Glomerular visceral epithelial cell (primary cell): ENCODE measurements around the gene SUPT7L.
"Not testable (repeated sequence)": the region's sequence is repeated elsewhere in the genome, so short reads cannot be mapped to it uniquely, and the experiment has no call there.

Experiments
- DNase-seq: peaks from one replicate; pipeline ENCODE4 v3.0.0-alpha.2; 2016; ENCODE audit errors: extremely low spot score

The SUPT7L gene

DNA sequence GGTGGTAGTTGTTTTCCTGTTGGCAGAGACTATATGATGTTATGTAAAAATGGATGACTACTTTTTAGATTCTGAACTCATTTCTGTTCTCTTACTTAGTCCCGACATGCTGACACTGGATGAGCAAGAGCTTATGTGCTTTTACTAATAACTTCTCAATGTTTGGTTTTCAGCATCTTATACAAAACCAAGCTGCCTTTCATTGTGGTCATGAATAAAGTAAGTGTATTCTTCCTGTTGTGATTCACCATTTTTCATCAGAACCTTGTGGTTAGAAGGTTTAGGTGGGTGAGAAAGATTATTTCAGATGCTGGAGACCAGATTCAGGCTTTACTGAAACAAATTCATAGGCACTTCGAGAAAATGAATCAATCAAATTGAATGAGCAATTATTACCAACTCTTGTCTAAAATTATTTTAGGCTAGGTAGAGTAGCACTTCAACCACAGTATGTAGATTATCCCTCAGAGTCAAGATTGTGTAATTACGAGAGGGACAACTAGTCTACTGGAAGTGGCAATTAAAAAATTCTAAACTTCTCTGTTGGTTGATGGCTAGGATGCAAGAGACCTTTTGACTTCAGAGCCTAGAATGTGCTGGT lies 25.3 kb downstream of the SUPT7L start:
- DNase-seq: peak; percentile 55

GRCh38 chr2:27636766-27637165 lies 26.6 kb downstream of the SUPT7L start:
- no peak for DNase-seq

DNA sequence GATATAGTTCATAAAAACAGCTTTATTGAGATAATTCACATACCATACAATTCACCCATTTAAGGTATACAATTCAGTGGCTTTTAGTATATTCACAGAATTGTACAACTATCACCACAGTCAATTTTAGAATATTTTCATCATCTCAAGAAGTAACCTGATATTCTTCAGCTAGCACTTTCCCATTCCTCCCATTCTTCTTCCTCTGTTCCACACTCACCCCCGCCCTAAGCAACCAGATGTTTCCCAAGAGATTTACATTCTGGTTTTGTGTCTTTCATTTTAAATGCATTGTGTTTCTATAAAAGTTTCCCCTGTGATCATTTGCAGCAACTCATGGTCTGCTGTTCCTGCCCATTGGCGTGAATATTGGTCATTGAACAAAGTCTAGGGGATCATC lies 29.1 kb downstream of the SUPT7L start:
- no peak for DNase-seq

DNA sequence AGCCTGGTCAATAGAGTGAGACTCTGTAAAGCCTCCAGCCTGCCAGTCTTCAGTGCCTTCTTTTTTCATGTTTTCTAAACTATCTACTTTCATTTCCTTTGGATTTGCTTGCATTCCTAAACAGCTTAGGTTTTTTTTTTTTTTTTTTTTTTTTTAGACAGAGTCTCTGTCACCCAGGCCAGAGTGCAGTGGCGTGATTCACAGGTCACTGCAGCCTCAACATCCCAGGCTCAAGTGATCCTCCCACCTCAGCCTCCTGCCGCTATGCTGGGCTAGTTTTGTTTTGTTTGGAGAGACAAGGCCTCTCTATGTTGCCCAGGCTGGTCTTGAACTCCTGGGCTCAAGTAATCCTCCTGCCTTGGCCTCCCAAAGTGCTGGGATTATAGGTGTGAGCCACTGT lies 33.2 kb downstream of the SUPT7L start:
- DNase-seq: not testable (repeated sequence)

GRCh38 chr2:27628767-27629709 lies 34.4 kb downstream of the SUPT7L start, which contains the start of the genes CCDC121 and GPN1:
Gene CCDC121, minus strand, starts transcription at chr2:27629012. Its CDS starts 1,213 bp downstream, at chr2:27627799.
Gene GPN1, plus strand, starts transcription at chr2:27629050. Its CDS starts 9 bp downstream, at chr2:27629059.
- DNase-seq: peak; percentile 94

- peak; percentile 93 for DNase-seq
Observed at GRCh38 chr2:27627963-27628766, 35.2 kb downstream of the SUPT7L start.

DNA sequence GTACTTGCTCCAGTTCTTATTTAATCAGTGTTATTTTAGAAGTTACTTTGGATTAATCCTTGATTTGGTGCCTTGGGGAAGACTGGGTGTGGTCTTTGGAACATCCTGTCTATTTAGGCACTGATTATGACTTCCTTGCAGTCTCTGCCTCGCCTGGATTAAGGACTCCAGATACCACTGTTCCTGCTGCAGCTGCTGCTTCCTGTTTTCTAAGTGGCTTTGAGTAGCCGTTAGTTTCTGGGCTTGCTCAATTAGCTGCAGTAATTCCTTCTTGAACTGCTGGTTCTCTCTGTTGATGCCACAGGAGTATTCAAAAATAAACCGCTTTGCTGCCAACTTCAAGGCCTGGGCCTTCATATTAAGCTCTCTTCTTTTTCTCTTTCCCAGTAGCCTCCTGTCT lies 36.5 kb downstream of the SUPT7L start:
- peak; percentile 16 for DNase-seq

DNA sequence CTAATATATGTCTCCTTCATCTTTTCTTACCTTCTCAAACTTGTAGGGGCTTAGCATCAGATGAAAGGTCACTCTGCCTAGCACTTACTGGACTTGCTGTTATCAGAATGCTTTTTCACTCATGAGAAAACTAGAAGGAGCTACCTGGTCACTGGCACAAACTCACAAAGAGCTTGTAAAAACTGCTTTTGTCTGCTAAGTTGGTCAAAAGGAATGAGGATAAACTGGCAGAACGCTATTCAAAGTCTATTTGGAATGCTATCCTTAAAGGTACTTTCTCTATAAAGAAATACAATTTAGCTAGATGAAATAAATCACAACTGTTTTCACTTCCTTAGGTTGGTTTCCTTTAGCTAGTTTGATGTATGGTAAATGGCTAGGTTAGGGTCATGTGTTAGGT lies 37.1 kb downstream of the SUPT7L start:
- DNase-seq: not testable (repeated sequence)

GRCh38 chr2:27624943-27625342 lies 38.5 kb downstream of the SUPT7L start:
- DNase-seq: no peak

- peak; percentile 74 for DNase-seq
Observed at GRCh38 chr2:27622921-27623384, 40.5 kb downstream of the SUPT7L start.

GRCh38 chr2:27621524-27621923 lies 41.9 kb downstream of the SUPT7L start:
- DNase-seq: no peak

DNA sequence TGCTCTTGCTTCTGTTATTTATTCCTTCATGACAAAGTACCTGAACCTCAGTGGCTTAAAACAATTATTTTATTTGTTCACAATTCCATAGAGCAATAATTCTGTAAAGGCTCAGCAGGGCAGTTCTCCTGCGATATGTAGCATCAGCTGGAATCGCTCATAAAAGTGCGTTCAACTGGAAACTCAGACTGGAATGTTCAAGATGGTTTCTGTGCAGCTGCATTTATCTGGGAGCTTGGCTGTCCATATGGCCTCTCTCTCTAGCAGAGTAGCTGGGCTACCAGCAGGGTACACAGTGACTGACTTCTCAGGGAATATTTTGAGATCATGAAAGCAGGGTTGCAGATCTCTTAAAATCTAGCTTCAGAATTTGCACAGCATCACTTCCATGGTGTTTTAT lies 48.1 kb downstream of the SUPT7L start:
- DNase-seq: no peak

GRCh38 chr2:27613985-27614384 lies 49.4 kb downstream of the SUPT7L start:
- DNase-seq: no peak

DNA sequence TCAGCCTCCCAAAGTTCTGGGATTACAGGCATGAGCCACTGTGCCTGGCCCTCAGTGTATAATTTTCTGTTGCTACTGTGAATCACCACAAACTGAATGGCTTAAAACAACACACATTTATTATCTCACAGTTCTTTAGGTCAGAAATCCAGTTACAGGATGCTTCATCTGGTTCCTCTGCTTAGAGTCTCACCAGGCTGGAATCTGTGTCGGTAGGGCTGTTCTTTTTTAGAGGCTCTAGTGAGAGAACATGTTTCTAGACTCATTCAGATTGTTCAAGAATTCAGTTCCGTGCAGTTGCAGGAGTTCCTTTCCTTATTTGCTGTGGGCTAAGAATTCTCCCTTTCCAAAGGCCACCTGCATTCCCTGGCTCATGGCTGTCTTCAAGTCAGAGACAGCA lies 56.8 kb downstream of the SUPT7L start:
- no peak for DNase-seq
